ENCODE results near the gene GSAP. TPM values are rescaled to one million over a fixed set of nuclear protein-coding genes. Genes with fewer than 3 reads are reported as not detected.

The GSAP gene
- total and polyA plus RNA-seq, 9 of the 15 experiments (the other 6 are each of a cell fraction or from before 2014, with no cell fraction given) = 0.13 TPM; not detected in 8

DNA sequence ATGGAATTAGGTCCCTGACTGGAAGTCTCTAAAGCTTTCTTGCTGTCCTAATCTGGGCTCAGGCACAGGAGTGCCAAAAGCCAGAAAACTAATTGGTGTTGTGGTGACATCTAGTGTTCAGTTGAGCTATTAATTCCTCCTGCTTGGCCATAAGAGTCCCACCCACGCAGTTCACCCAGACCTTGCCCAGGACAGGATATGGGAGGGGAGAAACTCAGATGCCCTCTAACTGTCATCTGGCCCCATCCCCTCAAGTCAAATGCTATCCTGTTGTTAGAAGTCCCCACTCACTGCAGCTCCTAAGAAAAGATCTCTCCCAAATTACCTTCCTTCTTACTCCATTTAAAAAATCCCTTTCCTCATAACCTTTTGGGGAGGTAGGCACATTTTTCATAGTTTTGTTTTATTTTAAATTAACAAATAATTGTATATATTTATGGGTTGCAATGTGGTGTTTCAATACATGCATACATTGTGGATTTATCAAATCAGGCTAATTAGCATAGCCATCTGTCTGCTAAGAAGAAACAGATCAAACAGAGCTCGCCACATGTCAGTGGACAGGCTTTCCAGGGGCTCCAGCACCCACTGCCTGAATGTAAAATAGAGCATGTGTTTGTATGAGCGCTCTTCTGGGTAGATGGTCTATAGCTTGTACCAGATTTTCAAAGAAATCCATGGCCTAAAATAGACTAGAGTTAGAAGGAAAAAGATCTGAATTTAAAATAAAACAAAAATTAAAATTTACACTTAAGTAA is 84.0 kb downstream of the GSAP start (continued):
- TF ChIP-seq, protein P1, sequence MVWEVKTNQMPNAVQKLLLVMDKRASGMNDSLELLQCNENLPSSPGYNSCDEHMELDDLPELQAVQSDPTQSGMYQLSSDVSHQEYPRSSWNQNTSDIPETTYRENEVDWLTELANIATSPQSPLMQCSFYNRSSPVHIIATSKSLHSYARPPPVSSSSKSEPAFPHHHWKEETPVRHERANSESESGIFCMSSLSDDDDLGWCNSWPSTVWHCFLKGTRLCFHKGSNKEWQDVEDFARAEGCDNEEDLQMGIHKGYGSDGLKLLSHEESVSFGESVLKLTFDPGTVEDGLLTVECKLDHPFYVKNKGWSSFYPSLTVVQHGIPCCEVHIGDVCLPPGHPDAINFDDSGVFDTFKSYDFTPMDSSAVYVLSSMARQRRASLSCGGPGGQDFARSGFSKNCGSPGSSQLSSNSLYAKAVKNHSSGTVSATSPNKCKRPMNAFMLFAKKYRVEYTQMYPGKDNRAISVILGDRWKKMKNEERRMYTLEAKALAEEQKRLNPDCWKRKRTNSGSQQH (CRISPR knock-in tag; IDR thresholded peaks at IDR 0.05) = no peak
- TF ChIP-seq, protein P2, sequence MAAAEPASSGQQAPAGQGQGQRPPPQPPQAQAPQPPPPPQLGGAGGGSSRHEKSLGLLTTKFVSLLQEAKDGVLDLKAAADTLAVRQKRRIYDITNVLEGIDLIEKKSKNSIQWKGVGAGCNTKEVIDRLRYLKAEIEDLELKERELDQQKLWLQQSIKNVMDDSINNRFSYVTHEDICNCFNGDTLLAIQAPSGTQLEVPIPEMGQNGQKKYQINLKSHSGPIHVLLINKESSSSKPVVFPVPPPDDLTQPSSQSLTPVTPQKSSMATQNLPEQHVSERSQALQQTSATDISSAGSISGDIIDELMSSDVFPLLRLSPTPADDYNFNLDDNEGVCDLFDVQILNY (CRISPR knock-in tag; IDR thresholded peaks at IDR 0.05) = no peak
- TF ChIP-seq, protein P3, sequence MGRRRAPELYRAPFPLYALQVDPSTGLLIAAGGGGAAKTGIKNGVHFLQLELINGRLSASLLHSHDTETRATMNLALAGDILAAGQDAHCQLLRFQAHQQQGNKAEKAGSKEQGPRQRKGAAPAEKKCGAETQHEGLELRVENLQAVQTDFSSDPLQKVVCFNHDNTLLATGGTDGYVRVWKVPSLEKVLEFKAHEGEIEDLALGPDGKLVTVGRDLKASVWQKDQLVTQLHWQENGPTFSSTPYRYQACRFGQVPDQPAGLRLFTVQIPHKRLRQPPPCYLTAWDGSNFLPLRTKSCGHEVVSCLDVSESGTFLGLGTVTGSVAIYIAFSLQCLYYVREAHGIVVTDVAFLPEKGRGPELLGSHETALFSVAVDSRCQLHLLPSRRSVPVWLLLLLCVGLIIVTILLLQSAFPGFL (CRISPR knock-in tag; IDR thresholded peaks at IDR 0.05) = no peak
- TF ChIP-seq KAT8 (IDR thresholded peaks at IDR 0.05; ENCODE audit: low read depth) = no peak
- no peak for TF ChIP-seq FOXA3 (CRISPR knock-in tag; conservative IDR thresholded peaks at IDR 0.05 in 1 of 2, IDR thresholded peaks at IDR 0.05 in 1 of 2)
- no peak for TF ChIP-seq L3MBTL2 (IDR thresholded peaks at IDR 0.05)
- no peak for TF ChIP-seq HDAC6 (IDR thresholded peaks at IDR 0.05; ENCODE audit: low read depth, low read length)
- TF ChIP-seq RAD21 (CRISPR knock-in tag; conservative IDR thresholded peaks at IDR 0.05 in 1 of 2, IDR thresholded peaks at IDR 0.05 in 1 of 2) = peak; percentile 74 to 84
- no peak for TF ChIP-seq ZNF75A (CRISPR knock-in tag; IDR thresholded peaks at IDR 0.05)
- TF ChIP-seq ETS2 (tag; IDR thresholded peaks at IDR 0.05; ENCODE audit: borderline replicate concordance, poor library complexity, severe bottlenecking) = no peak
- TF ChIP-seq EGR1 (conservative IDR thresholded peaks at IDR 0.05) = peak; percentile 99
- no peak for TF ChIP-seq ZKSCAN3 (CRISPR knock-in tag; IDR thresholded peaks at IDR 0.05)
- TF ChIP-seq DACH1 (IDR thresholded peaks at IDR 0.05; ENCODE audit: partially characterized antibody) = peak; percentile 29
- TF ChIP-seq, protein P4, sequence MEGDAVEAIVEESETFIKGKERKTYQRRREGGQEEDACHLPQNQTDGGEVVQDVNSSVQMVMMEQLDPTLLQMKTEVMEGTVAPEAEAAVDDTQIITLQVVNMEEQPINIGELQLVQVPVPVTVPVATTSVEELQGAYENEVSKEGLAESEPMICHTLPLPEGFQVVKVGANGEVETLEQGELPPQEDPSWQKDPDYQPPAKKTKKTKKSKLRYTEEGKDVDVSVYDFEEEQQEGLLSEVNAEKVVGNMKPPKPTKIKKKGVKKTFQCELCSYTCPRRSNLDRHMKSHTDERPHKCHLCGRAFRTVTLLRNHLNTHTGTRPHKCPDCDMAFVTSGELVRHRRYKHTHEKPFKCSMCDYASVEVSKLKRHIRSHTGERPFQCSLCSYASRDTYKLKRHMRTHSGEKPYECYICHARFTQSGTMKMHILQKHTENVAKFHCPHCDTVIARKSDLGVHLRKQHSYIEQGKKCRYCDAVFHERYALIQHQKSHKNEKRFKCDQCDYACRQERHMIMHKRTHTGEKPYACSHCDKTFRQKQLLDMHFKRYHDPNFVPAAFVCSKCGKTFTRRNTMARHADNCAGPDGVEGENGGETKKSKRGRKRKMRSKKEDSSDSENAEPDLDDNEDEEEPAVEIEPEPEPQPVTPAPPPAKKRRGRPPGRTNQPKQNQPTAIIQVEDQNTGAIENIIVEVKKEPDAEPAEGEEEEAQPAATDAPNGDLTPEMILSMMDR (IDR thresholded peaks at IDR 0.05 in 2 of 3, conservative IDR thresholded peaks at IDR 0.05 in 1 of 3; ENCODE audit: insufficient read depth in 2 of 3, low read depth in 1 of 3, low read length in 3 of 3) = peak; percentile 75 to 87 (median 76)
- TF ChIP-seq, protein P5, sequence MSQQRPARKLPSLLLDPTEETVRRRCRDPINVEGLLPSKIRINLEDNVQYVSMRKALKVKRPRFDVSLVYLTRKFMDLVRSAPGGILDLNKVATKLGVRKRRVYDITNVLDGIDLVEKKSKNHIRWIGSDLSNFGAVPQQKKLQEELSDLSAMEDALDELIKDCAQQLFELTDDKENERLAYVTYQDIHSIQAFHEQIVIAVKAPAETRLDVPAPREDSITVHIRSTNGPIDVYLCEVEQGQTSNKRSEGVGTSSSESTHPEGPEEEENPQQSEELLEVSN (IDR thresholded peaks at IDR 0.05; ENCODE audit: borderline replicate concordance in 1 of 2, extremely low read depth in 1 of 2, insufficient read depth in 1 of 2, insufficient read length in 1 of 2, low read depth in 1 of 2, low read length in 1 of 2, poor library complexity in 1 of 2, severe bottlenecking in 1 of 2) = no peak
- TF ChIP-seq NCOA2 (IDR thresholded peaks at IDR 0.05; ENCODE audit: partially characterized antibody in 2 of 2) = no peak
- no peak for TF ChIP-seq POLR2AphosphoS5 (IDR thresholded peaks at IDR 0.05; ENCODE audit: control insufficient read depth, insufficient read depth, low read depth, low read length)
- TF ChIP-seq, protein P6, sequence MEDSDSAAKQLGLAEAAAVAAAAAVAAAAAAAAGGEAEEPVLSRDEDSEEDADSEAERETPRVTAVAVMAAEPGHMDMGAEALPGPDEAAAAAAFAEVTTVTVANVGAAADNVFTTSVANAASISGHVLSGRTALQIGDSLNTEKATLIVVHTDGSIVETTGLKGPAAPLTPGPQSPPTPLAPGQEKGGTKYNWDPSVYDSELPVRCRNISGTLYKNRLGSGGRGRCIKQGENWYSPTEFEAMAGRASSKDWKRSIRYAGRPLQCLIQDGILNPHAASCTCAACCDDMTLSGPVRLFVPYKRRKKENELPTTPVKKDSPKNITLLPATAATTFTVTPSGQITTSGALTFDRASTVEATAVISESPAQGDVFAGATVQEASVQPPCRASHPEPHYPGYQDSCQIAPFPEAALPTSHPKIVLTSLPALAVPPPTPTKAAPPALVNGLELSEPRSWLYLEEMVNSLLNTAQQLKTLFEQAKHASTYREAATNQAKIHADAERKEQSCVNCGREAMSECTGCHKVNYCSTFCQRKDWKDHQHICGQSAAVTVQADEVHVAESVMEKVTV (CRISPR knock-in tag; IDR thresholded peaks at IDR 0.05) = peak; percentile 70
